HFFc6 (cell line): ENCODE data around the gene RAD1. TPM values are rescaled to one million over a fixed set of nuclear protein-coding genes. Genes with fewer than 3 reads are reported as not detected.

Experiments used
- DNase-seq: peaks from one replicate; pipeline ENCODE4 v3.0.0-alpha.2; 2018
- H3K27ac Mint-ChIP-seq: 2 replicates; pipeline ENCODE4 v1.8.0; 2020; ENCODE audit warnings: mild to moderate bottlenecking, mixed read lengths
- H3K27me3 Mint-ChIP-seq: 2 replicates; pipeline ENCODE4 v1.8.0; 2021; ENCODE audit warnings: mild to moderate bottlenecking, moderate library complexity, mixed read lengths; ENCODE audit not compliant: insufficient read depth
- H3K36me3 Mint-ChIP-seq: 2 replicates; pipeline ENCODE4 v1.8.0; 2021; ENCODE audit warnings: low read depth, mixed read lengths
- H3K4me1 Mint-ChIP-seq: 2 replicates; pipeline ENCODE4 v1.8.0; 2020; ENCODE audit warnings: low read depth, mixed read lengths
- H3K4me3 Mint-ChIP-seq: 2 replicates; pipeline ENCODE4 v1.8.0; 2020; ENCODE audit warnings: mild to moderate bottlenecking, moderate library complexity, mixed read lengths
- H3K9me3 Mint-ChIP-seq: 2 replicates; pipeline ENCODE4 v1.8.0; 2020; ENCODE audit warnings: mild to moderate bottlenecking, mixed read lengths
- CTCF ChIP-seq: fragments of 200-600 bp; sonication (generic); IDR thresholded peaks from 2 replicates; pipeline ENCODE4 v1.5.0; 2021; ENCODE audit warnings: antibody characterized with exemption, mild to moderate bottlenecking
- total RNA-seq, 6 experiments: library from RNA; stranded (reverse); fragmentation: NEBNext Ultra II Directional; extraction: Animal tissue kit (Norgen Biotek cat#: 25700); gene quantifications; 2 replicates in 1 of 6; 3 replicates in 5 of 6; pipeline ENCODE4 v1.2.3, GENCODE V29; 2021

Gene RAD1
- total RNA-seq, 6 experiments from 2014 or later = 32.7 to 39.3 (median 35.0) TPM

DNA sequence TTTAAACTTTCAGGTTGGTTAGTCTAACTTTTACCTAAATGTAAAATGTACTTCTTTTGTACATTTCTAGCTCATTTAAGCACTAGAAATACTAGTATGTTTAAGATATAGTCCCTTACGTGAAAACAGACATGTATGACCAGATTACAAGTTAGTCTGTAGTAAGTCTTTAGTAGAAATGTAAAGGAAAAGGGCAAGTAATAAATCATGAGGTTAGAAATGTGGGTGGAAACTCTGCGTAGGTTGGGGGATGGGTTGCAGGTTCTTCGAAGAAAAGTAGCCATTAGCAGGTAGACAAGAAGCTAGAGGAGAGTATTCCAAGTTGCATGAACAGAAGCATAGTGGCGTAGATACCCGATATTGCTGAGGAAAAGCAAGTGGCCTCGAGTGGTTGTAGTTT lies 22.9 kb downstream of the RAD1 start:
- no peaks in the 10 kb centered on the region for H3K9me3 Mint-ChIP-seq
- TF ChIP-seq CTCF = no peak
- H3K36me3 Mint-ChIP-seq = no peaks in the 10 kb centered on the region
- no peak overlapping the region; the same call in 1 of the 2 replicates for H3K4me3 Mint-ChIP-seq
- peaks cover 18% of the 10 kb centered on the region for H3K4me1 Mint-ChIP-seq
- H3K27me3 Mint-ChIP-seq = no peaks in the 10 kb centered on the region
- no peak overlapping the region for H3K27ac Mint-ChIP-seq
- DNase-seq = no peak

GRCh38 chr5:34891981-34892380 lies 23.3 kb downstream of the RAD1 start:
- Mint-ChIP-seq H3K4me1 (peaks cover 18% of the 10 kb centered on the region), H3K4me3 (peak overlapping the region; percentile 14), H3K27ac (no peak overlapping the region; the same call in 1 of the 2 replicates), H3K36me3 (no peaks in the 10 kb centered on the region), H3K9me3 (no peaks in the 10 kb centered on the region), H3K27me3 (no peaks in the 10 kb centered on the region; the same call in 1 of the 2 replicates)
- no peak for TF ChIP-seq CTCF
- peak; percentile 74 for DNase-seq

DNA sequence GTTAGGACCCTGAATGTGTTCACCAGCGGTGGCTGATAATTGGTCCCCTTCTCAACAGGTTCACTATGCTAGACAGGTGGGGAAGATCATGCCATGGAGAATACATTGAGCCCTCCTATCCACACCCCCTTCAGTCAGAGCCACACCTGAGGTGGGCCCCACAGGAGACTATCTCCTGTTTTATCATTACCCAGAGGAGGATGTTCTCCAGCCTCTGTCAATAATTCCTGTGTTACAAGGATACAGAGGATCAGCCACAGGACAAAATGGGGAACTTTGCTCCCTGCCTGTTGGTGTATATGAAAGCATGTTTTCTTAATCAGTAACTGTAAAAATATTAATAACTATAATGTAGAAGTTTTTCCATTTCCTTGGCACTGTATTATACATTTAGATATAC lies 25.9 kb downstream of the RAD1 start:
- no peak overlapping the region for H3K4me3 Mint-ChIP-seq
- peaks cover 18% of the 10 kb centered on the region for H3K4me1 Mint-ChIP-seq
- no peak for DNase-seq
- no peaks in the 10 kb centered on the region for H3K9me3 Mint-ChIP-seq
- H3K27me3 Mint-ChIP-seq = no peaks in the 10 kb centered on the region; the same call in none of the 2 replicates
- H3K27ac Mint-ChIP-seq = no peak overlapping the region
- no peaks in the 10 kb centered on the region for H3K36me3 Mint-ChIP-seq
- no peak for TF ChIP-seq CTCF

GRCh38 chr5:34886392-34887119 lies 28.7 kb downstream of the RAD1 start:
- no peak for DNase-seq
- Mint-ChIP-seq H3K27me3 (peaks cover 2% of the 10 kb centered on the region), H3K36me3 (no peaks in the 10 kb centered on the region), H3K9me3 (no peaks in the 10 kb centered on the region), H3K4me1 (peaks cover 7% of the 10 kb centered on the region), H3K27ac (no peak overlapping the region), H3K4me3 (no peak overlapping the region)
- no peak for TF ChIP-seq CTCF

DNA sequence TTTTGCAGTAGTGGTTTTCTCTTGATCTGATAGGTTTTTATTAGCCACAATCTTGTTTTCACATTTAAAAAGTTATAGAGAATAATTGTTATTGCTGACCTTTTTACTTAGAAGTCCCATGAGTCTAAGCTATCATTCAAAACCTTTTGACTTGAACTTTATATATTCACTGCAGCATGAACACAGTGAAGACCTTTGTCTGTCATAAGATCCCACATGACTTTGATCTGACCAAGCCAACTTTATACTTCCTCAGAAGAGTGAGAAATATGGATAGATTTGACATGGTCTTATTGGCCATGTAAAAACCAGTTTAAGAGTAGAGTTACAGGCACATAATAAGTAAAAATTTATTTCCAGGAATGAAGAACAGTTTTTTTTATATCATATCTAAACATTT lies 34.1 kb downstream of the RAD1 start:
- no peak for TF ChIP-seq CTCF
- Mint-ChIP-seq H3K36me3 (no peaks in the 10 kb centered on the region; the same call in 1 of the 2 replicates), H3K27me3 (peaks cover 2% of the 10 kb centered on the region), H3K9me3 (peaks cover 8% of the 10 kb centered on the region), H3K27ac (no peak overlapping the region), H3K4me1 (no peaks in the 10 kb centered on the region), H3K4me3 (no peak overlapping the region)
- DNase-seq = no peak
